Ishikawa (cell line): ENCODE measurements around the gene DYRK1A.

Experiments
- CEBPB ChIP-seq: IDR thresholded peaks from 2 replicates; pipeline ENCODE4 v1.6.1; 2012
- CREB1 ChIP-seq: IDR thresholded peaks from 2 replicates; pipeline ENCODE4 v1.6.1; 2012; ENCODE audit warnings: low read depth
- EP300 ChIP-seq: IDR thresholded peaks from 2 replicates; pipeline ENCODE4 v1.6.1; 2012; ENCODE audit warnings: borderline replicate concordance
- FOXM1 ChIP-seq: IDR thresholded peaks from 2 replicates; pipeline ENCODE4 v1.6.1; 2012; ENCODE audit warnings: low read depth, borderline replicate concordance
- MAX ChIP-seq: IDR thresholded peaks from 2 replicates; pipeline ENCODE4 v1.6.1; 2012
- NFIC ChIP-seq: IDR thresholded peaks from 2 replicates; pipeline ENCODE4 v1.6.1; 2012
- RAD21 ChIP-seq: IDR thresholded peaks from 2 replicates; pipeline ENCODE4 v1.6.1; 2012; ENCODE audit warnings: low read depth
- TAF1 ChIP-seq: IDR thresholded peaks from 2 replicates; pipeline ENCODE4 v1.6.1; 2012; ENCODE audit warnings: low read depth, mild to moderate bottlenecking
- TCF12 ChIP-seq: IDR thresholded peaks from 2 replicates; pipeline ENCODE4 v1.6.1; 2012; ENCODE audit warnings: low read depth
- USF1 ChIP-seq: IDR thresholded peaks from 2 replicates; pipeline ENCODE4 v1.6.1; 2012
- YY1 ChIP-seq: IDR thresholded peaks from 2 replicates; pipeline ENCODE4 v1.6.1; 2012; ENCODE audit warnings: low read depth
- TF ChIP-seq, protein P1 (sequence below): IDR thresholded peaks from 2 replicates; pipeline ENCODE4 v1.6.1; 2012; ENCODE audit warnings: low read depth, mild to moderate bottlenecking

DNA sequence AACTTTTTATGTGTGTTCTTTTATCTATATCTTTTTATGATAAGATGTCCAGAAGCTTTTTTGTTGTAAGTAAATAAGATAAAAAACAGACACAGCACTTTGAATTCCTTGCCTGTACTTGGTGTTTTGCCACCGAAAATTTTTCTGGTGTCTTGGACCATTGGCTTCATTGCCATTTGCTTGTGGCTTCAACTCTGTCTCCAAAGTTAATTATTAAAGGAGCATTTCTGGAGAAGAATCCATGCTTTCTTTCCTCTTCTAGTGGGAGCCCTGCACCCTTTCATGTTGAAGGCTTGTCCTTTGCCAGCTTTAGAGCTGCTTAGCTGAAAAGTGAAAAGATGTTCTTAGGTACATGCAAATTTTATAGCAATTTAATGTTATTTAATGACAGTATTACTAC is 112.2 kb downstream of the DYRK1A start:
- no peak for TF ChIP-seq YY1
- TF ChIP-seq EP300, result no peak
- TF ChIP-seq CEBPB, result no peak
- TF ChIP-seq MAX, result no peak
- TF ChIP-seq, protein P1, sequence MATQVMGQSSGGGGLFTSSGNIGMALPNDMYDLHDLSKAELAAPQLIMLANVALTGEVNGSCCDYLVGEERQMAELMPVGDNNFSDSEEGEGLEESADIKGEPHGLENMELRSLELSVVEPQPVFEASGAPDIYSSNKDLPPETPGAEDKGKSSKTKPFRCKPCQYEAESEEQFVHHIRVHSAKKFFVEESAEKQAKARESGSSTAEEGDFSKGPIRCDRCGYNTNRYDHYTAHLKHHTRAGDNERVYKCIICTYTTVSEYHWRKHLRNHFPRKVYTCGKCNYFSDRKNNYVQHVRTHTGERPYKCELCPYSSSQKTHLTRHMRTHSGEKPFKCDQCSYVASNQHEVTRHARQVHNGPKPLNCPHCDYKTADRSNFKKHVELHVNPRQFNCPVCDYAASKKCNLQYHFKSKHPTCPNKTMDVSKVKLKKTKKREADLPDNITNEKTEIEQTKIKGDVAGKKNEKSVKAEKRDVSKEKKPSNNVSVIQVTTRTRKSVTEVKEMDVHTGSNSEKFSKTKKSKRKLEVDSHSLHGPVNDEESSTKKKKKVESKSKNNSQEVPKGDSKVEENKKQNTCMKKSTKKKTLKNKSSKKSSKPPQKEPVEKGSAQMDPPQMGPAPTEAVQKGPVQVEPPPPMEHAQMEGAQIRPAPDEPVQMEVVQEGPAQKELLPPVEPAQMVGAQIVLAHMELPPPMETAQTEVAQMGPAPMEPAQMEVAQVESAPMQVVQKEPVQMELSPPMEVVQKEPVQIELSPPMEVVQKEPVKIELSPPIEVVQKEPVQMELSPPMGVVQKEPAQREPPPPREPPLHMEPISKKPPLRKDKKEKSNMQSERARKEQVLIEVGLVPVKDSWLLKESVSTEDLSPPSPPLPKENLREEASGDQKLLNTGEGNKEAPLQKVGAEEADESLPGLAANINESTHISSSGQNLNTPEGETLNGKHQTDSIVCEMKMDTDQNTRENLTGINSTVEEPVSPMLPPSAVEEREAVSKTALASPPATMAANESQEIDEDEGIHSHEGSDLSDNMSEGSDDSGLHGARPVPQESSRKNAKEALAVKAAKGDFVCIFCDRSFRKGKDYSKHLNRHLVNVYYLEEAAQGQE, result no peak
- TF ChIP-seq RAD21, result no peak
- no peak for TF ChIP-seq FOXM1
- no peak for TF ChIP-seq TAF1
- no peak for TF ChIP-seq TCF12
- no peak for TF ChIP-seq CREB1
- TF ChIP-seq USF1, result no peak
- TF ChIP-seq NFIC, result no peak
